Activated naive CD8-positive, alpha-beta T cell treated with anti-CD3 and anti-CD28 coated beads, Interleukin-2, amount 50 U/mL, for 16 hours (primary cell): ENCODE measurements around the gene TMEM174.

Experiments
- DNase-seq: peaks from one replicate; pipeline ENCODE4 v3.0.0-alpha.2; 2020; ENCODE audit warnings: low read depth, low spot score

TMEM174 gene

GRCh38 chr5:73172951-73173350 is at the start of gene TMEM174:
TSS of gene TMEM174 (plus strand) at chr5:73173193. CDS start at chr5:73173244, 51 bp downstream.
- DNase-seq, result no peak

- DNase-seq, result no peak
Observed at GRCh38 chr5:73125289-73125688, 47.7 kb upstream of the TMEM174 start.

- no peak for DNase-seq
Observed at GRCh38 chr5:73126381-73126780, 46.6 kb upstream of the TMEM174 start.

- no peak for DNase-seq
Observed at GRCh38 chr5:73126957-73127356, 46.0 kb upstream of the TMEM174 start.

- no peak for DNase-seq
Observed at GRCh38 chr5:73129143-73129542, 43.9 kb upstream of the TMEM174 start.

- DNase-seq, result no peak
Observed at GRCh38 chr5:73130811-73131210, 42.2 kb upstream of the TMEM174 start.

GRCh38 chr5:73131711-73132425 is 41.1 kb upstream of the TMEM174 start:
- DNase-seq, result no peak

- DNase-seq, result no peak
Observed at GRCh38 chr5:73132759-73133158, 40.2 kb upstream of the TMEM174 start.

- no peak for DNase-seq
Observed at GRCh38 chr5:73135021-73135420, 38.0 kb upstream of the TMEM174 start.

GRCh38 chr5:73135429-73136054 is 37.5 kb upstream of the TMEM174 start:
- DNase-seq, result no peak

- no peak for DNase-seq
Observed at GRCh38 chr5:73136055-73136562, 36.9 kb upstream of the TMEM174 start.

GRCh38 chr5:73137563-73138530 is 35.1 kb upstream of the TMEM174 start:
- DNase-seq, result no peak

GRCh38 chr5:73139485-73139884 is 33.5 kb upstream of the TMEM174 start:
- no peak for DNase-seq

- DNase-seq, result no peak
Observed at GRCh38 chr5:73140801-73141200, 32.2 kb upstream of the TMEM174 start.

- no peak for DNase-seq
Observed at GRCh38 chr5:73142035-73142434, 31.0 kb upstream of the TMEM174 start.

- DNase-seq, result no peak
Observed at GRCh38 chr5:73143716-73144115, 29.3 kb upstream of the TMEM174 start.

GRCh38 chr5:73149540-73149939 is 23.5 kb upstream of the TMEM174 start:
- DNase-seq, result no peak

- DNase-seq, result no peak
Observed at GRCh38 chr5:73150876-73151275, 22.1 kb upstream of the TMEM174 start.

GRCh38 chr5:73151766-73152410 is 21.1 kb upstream of the TMEM174 start:
- no peak for DNase-seq

GRCh38 chr5:73152411-73153388 is 20.3 kb upstream of the TMEM174 start:
- no peak for DNase-seq
